NT2/D1 (cell line): Measurements from ENCODE around the gene MRPL54.

Source experiments
- YY1 ChIP-seq: IDR thresholded peaks from 2 replicates; pipeline ENCODE4 v1.6.1; 2011; ENCODE audit not compliant: insufficient read length, insufficient read depth
- ZNF274 ChIP-seq: IDR thresholded peaks from 2 replicates; pipeline ENCODE4 v1.6.1; 2011; ENCODE audit warnings: mild to moderate bottlenecking, low read depth, low read length

GRCh38 chr19:3760871-3761361 lies 1.6 kb upstream of the MRPL54 start:
- TF ChIP-seq YY1, result no peak
- TF ChIP-seq ZNF274, result no peak
